NCI-H226 (cell line): Measurements from ENCODE around the gene BACH1.

Source experiments
- DNase-seq: peaks from one replicate; pipeline ENCODE4 v3.0.0-alpha.2; 2015

Gene BACH1

DNA sequence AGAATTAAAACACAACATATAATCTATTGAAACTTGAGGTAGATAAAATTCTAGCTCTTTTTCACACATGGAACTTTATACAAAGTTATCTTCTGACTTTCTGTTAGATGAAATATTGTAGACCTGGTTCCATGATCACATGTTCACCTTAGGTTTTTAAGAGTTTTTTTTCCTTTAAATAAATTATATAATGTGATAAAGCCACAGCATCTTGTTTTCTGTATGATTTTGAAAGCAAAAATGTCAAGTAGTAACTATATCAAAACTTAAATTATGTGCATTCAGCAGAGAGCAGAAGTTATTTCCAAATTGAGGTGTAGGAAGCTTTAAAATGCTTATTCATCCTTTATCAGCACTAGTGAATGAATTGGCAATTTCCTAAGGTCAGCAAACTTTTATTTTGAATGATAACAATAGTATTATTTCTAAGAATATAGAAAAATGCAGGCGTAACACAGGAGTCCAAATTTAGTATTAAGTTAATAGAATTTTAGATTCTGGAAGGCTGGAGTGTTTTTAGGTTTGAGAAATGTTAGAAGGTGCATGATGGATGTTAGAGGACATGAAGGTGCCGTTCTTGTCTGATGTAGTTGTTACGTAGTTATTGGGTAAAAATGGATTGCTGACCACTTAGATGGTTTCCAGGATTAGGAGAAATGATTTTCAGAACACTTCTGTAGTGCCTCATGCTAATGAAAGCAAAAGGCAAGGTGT, 17.5 kb downstream of the BACH1 start:
- no peak for DNase-seq

DNA sequence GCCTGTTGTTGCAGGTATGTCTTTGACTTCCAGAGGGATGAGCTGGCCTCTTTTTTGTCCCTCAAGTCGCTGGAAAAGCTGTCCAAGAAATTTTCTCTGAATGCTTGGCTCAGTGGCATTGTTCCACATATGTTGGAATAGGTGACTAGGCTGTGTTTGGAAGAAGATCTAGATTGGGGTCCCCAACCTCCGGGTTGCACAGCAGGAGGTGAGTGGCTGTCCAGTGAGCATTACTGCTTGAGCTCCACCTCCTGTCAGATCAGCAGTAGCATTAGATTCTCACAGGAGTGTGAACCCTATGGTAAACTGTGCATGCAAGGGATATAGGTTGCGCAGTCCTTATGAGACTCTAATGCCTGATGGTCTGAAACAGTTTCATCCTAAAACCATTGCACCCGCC, 18.1 kb downstream of the BACH1 start:
- no peak for DNase-seq

DNA sequence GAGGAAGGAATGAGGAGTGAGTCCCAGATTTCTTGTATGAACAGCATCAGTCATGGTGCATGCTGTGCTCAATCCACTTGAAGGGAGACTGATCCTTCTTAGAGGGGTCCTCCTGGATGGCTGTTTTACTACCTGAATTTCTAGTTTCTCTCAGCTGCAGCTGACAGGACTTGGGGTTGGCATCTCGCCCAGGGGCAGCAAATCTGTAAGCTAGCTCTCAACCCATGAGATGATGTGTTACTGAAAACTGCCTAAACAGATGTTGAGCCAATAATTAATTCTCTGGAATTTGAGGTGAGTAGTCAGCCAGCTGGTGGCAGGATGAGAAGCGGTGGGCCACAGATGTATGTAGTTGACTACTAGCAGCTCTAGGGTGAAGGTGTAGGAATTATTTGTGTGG, 19.6 kb downstream of the BACH1 start:
- DNase-seq: no peak

DNA sequence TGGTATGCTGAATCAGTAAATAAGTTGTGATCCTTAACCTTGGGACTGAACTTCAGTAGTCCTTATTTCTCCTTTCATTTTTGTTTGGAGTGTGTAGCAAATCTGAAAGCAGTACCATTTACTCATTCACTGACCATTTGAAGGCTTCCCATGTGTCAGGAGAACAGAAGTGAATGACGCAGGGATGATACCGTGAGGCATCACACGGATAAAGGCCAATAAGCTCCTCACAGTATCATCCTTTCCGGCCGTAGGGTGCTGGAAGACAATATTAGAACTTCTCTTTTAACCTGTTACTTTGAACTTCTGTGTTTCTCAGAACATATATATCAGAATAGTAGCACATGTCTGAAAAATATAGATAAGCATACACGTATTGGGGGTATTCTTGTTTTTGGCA, 21.3 kb downstream of the BACH1 start:
- no peak for DNase-seq

DNA sequence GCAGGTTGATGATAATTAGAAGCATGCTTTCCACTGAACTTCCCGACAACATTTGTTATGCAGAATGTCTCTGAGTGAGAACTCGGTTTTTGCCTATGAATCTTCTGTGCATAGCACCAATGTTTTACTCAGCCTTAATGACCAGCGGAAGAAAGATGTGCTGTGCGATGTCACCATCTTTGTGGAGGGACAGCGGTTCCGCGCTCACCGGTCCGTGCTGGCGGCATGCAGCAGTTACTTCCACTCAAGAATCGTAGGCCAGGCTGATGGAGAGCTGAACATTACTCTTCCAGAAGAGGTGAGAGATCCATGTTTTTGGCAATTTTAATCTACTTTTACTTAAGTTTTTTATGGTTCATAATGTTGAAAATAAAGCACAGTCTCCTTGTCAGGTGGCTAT, 22.5 kb downstream of the BACH1 start:
- DNase-seq: no peak

DNA sequence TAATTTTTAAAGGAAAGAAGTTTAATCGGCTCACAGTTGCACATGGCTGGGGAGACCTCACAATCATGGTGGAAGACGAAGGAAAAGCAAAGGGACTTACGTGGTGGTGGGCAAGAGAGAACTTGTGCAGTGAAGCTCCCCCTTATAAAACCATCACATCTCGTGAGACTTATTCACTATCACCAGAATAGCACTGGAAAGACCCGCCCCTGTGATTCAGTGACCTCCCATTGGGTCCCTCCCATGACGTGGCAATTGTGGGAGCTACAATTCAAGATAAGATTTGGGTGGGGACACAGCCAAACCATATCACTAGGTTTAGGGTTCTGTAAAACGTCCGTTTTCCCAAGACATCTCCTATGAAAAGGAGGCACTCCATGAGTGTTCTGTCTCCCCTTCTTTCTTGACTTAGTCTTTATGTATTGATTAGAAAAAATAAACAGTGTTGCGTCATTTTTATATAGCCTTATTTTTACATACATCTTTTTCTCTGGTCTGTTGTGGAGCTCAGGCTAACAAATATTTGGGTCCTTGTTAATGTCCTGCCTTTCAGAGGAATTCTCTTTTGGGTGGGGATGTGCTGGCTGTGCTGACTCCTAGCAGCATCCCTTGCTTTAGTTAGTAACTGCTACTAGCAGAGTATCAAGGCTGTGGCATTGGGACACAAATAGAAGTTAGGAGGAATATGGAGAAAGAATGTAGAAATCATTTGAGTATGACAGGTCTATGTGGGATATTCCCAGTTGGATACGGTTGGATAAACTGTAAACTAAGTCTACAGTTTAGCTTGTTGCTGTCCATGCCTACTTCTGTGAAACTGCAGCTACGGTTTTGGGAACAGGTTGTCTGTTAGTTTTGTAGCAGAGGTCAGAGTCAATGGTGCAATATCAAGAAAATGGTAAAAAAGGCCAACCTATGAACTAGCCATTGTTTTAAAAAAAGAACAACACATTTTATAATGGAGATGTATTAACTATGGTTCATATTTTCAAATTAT, 23.5 kb downstream of the BACH1 start:
- no peak for DNase-seq

DNA sequence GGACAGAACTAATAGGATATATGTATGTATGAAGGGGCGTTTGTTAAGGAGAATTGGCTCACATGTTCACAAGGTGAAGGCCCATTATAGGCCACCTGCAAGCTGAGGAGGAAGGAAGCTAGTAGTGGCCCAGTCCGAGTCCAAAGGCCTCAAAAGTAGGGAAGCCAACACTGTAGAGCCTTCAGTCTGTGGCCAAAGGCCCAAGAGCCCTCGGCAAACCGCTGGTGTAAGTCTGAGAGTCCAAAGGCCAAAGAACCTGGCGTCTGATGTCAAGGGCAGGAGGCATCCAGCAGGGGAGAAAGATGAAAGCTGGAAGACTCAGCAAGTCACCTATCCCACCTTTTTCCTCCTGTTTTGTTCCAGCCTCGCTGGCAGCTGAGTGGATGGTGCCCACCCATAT, 24.5 kb downstream of the BACH1 start:
- DNase-seq: no peak

DNA sequence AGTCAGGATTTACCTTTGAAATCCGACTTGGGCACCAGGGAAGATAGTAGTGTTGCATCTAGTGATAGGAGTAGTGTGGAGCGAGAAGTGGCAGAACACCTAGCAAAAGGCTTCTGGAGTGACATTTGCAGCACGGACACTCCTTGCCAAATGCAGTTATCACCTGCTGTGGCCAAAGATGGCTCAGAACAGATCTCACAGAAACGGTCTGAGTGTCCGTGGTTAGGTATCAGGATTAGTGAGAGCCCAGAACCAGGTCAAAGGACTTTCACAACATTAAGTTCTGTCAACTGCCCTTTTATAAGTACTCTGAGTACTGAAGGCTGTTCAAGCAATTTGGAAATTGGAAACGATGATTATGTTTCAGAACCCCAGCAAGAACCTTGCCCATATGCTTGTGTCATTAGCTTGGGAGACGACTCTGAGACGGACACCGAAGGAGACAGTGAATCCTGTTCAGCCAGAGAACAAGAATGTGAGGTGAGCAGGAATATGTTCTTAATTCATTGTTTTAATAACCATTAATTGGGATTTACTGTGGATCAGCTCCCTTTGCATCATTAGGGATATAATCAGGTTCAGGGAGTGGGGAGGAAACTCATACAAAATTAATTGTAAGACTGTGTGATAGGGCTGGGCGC, 28.3 kb downstream of the BACH1 start:
- no peak for DNase-seq

DNA sequence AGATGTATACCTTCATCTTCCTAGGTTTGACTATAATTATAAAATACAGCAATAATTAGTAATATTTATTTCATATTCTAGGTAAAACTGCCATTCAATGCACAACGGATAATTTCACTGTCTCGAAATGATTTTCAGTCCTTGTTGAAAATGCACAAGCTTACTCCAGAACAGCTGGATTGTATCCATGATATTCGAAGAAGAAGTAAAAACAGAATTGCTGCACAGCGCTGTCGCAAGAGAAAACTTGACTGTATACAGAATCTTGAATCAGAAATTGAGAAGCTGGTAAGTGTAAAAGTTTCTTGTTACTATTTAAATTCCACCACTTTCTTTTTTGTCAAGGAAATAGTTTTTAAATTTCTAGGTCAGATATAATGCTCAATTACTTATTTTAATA, 30.7 kb downstream of the BACH1 start:
- DNase-seq: no peak

DNA sequence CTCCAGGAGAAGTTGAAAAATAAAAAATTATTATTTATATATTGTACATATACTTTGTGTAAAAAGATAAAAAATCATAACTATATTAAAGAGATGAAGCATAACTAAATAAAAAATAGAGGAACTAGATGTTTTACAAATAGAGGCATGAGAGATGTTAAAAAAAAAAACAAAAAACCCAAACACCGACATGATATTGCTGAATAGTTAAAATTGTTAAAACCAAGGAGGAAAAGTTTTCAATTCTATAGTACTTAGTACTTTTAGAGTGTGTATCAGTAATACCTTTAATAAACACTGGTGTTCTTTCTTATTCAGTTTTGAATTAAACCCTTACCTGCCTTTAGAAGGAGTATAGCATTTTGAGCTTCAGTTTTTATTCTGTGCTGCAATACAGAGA, 32.1 kb downstream of the BACH1 start:
- no peak for DNase-seq

DNA sequence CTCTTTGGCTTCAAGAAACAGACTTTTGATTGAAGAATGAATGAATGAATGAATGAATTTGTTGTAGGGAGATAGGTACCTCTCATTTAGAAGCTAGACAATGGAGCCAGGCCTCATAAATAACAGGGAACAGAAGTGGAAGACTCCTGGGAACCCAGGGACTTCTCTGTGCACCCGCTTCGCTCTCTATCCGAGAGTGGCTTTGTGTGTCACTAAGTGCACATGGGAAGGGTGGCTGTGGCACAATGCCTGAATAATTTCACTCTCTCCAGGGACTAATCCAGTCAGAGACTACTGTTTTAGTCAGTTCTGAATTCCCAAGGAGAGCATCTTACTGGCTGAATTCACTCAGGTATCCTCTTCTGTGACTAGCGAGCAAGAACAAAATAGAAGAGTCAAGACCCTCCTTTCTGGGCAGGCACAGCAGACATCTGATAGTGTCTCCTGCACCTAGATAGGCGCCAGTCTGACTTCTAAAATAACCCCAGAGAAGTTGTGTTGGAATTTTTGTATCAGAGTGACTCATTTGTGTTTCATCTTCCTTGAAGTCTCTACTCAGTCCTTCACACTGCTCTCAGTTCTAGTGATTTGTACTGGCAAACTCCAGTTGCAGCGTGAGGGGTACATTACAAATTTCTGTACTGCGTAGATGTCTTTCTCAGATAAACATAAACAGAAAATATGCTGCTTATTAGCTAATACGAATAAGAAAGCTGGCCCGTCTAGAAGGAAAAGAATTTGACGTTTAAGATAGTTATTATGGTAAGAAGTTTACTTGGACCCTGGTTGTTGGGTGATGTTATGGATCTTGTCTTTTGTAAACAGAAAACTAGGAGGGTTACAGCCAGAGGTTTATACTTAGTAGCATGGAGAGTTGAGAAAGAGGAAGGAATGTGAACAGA, 34.0 kb downstream of the BACH1 start:
- peak; percentile 66 for DNase-seq

DNA sequence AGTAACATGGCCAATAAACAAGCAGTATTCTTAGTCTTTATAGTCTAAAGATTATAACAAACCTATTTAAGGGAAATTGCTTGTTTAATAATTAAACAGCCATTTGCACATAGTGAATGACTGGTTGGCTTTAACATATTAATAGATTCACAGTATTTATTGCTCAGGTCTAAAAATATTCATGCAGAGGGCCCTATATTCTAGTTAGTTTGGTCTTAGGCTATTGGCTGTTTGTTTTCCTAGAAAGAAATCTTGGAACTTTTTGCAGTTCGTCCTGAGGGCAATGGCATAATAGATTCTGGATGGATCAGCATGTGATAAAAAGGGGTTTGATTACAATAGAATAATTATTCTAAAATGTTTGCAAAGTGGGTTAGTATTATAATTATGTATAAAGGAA, 34.7 kb downstream of the BACH1 start:
- no peak for DNase-seq

DNA sequence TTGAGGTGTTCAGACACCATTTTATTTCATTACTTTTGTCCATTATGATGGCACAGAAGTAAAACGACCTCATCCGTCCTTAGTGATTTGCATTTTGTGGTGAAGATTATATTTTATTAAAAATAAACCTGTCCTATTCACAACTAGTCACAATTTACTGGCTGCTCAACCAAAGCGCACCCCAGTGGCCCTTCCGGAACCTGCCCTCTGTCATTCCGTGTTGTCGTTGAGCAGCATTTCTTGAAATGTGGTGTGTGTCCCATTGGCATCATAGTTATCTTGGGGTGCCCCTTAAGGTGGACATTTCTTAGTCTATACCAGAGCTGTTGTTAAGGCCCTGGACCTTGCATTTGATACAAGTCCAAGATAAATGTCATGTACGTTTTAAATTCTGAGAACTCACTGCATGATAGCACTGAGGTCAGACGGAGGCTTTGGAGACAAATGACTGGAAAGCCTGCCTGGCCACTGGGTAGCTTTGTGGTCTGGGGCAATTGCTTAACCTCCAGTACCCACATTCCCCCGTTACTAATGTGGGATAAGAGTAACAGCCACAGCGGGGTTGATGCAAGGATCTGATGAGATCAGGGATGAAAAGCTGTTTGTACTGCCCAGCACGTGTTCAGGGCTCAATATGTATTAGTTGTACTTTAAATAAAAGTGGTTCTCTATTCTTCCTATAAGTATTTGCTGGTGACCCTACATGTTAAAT, 36.2 kb downstream of the BACH1 start:
- peak; percentile 79 for DNase-seq

DNA sequence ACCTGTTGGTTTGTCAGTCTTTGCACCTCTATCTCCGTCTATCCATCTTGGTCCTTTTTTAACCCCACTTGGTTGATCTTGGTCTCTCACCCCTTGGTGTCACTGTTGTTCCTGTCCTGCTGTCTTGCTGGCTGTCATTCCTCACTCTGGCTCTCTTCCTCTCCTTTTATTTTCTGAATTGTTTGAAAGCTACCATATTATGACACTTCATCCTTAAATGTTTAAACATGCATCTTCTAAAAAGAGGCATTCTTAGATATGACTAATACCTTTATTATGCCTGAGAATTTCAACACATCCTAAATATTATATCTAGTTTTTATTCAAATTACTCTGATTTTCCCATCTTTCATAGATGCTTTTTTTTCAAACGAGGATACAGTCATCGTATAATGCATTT, 37.0 kb downstream of the BACH1 start:
- no peak for DNase-seq

DNA sequence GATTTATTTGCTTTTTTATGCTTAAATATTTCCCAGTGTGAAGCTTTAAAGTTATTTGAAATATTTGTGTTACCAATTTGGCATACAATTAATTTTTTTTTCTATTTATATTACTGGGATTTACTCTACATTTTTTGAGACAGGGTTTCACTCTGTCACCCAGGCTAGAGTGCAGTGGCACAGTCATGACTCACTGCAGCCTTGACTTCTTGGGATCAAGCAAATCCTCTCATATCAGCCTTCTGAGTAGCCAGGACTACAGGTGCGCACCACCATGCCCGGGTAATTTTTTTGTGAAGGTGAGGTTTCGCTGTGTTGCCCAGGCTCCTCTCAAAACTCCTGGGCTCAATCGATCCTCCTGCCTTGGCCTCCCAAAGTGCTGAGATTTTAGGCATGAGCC, 39.5 kb downstream of the BACH1 start:
- no peak for DNase-seq

DNA sequence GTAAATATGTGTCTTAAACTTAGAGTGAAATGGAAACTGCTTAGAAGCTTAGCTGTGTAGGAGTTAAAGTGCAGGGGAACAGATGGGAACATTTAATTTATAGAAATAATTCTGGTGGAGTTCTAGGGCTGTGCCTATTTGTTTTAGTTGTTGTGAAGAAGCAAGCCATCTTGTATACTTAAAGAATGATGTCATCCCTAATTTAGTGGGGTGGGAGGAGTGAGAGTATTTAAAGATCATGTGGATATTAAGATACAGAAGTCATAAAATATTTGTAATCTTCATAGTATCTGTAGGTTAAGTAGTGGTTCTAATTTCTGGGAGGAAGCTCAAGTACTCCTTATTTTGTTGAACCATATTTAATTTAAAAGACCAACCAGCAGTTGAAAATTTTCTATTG, 41.5 kb downstream of the BACH1 start:
- no peak for DNase-seq

DNA sequence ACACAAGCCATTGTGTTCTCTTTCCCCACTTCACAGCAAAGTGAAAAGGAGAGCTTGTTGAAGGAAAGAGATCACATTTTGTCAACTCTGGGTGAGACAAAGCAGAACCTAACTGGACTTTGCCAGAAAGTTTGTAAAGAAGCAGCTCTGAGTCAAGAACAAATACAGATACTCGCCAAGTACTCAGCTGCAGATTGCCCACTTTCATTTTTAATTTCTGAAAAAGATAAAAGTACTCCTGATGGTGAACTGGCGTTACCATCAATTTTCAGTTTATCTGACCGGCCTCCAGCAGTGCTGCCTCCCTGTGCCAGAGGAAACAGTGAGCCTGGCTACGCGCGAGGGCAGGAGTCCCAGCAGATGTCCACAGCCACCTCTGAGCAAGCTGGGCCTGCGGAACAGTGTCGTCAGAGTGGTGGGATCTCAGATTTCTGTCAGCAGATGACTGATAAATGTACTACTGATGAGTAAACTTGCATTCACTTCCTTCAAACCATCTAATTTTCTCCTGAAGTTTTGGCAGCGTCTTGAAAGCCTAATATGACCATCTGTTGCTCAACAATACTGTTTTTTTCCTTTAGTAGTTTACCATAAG, 43.7 kb downstream of the BACH1 start:
- DNase-seq: peak; percentile 94

DNA sequence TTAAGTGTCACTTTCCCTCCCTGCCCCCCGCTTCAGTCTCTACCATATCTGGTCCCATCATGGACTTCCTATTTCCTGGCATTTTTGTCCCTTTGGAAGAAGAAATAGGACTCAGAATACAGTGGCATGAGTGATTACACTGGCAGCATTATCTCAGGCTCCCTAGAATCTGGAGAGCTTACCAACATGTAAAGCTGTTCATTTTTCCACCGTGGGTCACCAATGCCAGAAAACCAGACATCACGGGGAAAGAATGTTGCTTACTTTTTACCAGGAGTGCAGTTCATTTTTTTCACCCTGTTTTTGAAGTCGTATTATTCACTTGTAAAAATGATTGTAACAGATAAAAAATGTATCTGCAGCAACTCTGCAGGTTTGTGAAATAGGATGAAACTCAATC, 44.8 kb downstream of the BACH1 start:
- DNase-seq: peak; percentile 61

DNA sequence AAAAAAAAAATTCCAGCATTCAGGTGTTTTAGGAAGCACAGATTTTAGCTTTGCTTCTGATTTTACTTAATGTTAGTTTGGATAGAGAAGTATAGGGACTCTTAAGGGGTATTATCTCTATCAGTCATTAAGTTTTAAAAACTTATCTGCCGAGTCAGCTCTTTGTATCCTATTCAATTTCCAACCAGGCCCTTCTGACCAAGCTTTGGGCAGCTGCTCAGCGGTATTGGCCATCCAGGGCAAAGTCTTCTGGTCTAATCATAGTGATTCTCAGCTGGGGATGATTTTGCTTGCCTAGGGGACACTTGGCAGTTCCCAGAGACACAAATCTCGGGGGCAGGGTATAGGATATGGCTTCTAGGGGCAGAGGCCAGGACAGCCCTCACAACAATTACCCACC, 47.6 kb downstream of the BACH1 start:
- DNase-seq: no peak

DNA sequence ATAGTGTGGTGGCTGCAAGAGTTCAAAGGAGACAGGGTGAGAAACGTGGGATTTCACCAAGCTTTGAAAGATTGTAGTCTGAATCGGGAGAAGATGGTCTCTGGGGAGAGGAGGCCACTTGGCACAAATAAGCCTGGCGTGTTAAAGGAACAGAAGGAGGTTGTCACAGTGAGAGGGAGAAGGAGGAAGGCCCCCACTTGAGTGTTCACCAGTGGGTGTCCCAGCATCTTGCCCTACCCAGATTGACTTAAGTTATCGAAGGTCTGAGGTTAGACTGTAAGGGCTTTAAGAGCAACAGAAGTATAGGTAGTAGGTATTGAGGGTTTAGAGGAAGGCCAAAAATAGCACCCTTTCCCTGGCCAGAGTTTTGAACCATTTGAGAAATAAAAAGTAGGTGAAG, 48.0 kb downstream of the BACH1 start:
- DNase-seq: no peak

DNA sequence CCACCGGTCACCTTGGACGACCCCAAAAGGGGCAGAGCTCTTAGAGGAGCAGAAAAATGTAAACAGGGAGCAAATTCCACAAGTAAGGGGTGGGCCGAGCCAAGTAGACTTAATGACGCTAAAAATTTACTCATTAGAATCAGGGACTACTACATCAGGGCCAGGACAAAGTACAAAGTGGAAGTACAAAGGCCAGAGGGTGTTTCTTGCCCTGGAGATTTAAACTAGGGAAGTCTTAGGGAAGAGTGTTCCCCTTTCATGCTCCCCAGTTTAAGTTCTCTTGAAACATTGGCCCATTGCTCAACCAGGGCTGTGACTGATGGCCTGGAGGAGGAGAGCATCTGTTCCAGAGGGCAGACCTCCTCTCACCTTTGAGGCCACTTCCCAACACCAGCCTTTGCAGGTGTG, 48.6 kb downstream of the BACH1 start:
- DNase-seq: no peak

DNA sequence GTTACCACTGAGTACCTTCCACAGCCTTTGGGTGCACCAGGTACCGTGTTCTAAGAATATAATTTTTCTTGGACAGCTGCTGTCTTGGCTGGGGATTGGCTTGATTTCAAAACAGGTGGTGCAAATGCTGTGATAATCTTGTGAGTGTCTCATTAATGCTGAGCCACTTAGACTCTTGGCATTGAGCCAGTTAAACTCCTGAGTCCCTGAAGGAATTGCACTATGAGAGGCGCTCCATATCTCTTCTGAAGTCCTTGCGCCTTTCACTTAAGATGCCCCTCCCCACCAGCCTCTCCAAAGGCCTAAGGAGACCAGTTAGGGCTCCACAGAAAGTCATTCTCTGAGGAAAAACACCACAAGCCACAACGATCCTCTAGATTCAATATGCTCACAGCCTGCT, 51.0 kb downstream of the BACH1 start:
- no peak for DNase-seq
